ENCODE measurements around the gene HAND1. TPM values are rescaled to one million over a fixed set of nuclear protein-coding genes. Genes with fewer than 3 reads are reported as not detected.

HAND1 gene
- polyA plus RNA-seq, result under 1 TPM in 2 of 4 donors, not detected in 2; 0.22 to 0.42 TPM
- long read RNA-seq, donor 1, partial matches to known transcripts, result 0 of 1 reads
- long read RNA-seq, donor 1, other reads (novel, unspliced or antisense), result 0 of 1 reads
- long read RNA-seq, donor 2, partial matches to known transcripts, result 0 of 1 reads
- long read RNA-seq, donor 2, other reads (novel, unspliced or antisense), result 0 of 1 reads
- long read RNA-seq, donor 3, partial matches to known transcripts, result 0 of 2 reads
- long read RNA-seq, donor 3, other reads (novel, unspliced or antisense), result 0 of 2 reads
- long read RNA-seq, donor 4, result 0 reads
- long read RNA-seq, donor 5, result 0 reads
- long read RNA-seq, donor 6, transcript HAND1-201 (2 exons, 1,738 nt), result major isoform, 5 of 5 reads
- long read RNA-seq, donor 6, partial matches to known transcripts, result 0 of 5 reads
- long read RNA-seq, donor 6, other reads (novel, unspliced or antisense), result 0 of 5 reads
- long read RNA-seq, donor 7, transcript HAND1-201 (2 exons, 1,738 nt), result major isoform, 26 of 31 reads
- long read RNA-seq, donor 7, partial matches to known transcripts, result 0 of 31 reads
- long read RNA-seq, donor 7, other reads (novel, unspliced or antisense), result 5 of 31 reads
- long read RNA-seq, donor 8, result 0 reads
- long read RNA-seq, donor 9, result 0 reads
- long read RNA-seq, donor 10, partial matches to known transcripts, result 0 of 3 reads
- long read RNA-seq, donor 10, other reads (novel, unspliced or antisense), result 0 of 3 reads

GRCh38 chr5:154478224-154478565 lies at the start of gene HAND1:
TSS of gene HAND1 (minus strand) at chr5:154478227. CDS start at chr5:154478008, 219 bp downstream.
- Histone ChIP-seq H3K36me3 (ENCODE audit: control insufficient read depth in 3 of 3, insufficient read depth in 2 of 3, low read depth in 1 of 3, low read length in 3 of 3) (no peaks in the 10 kb centered on the region), H3K4me3 (ENCODE audit: low read depth in 1 of 3, low read length in 3 of 3) (peak within 1 kb of the TSS in 2 of 3 donors; percentile 2 to 36), H3K4me1 (ENCODE audit: control insufficient read depth in 3 of 3, insufficient read depth in 2 of 3, low read depth in 1 of 3, low read length in 2 of 3) (peaks cover 8 to 36% (median 12%) of the 10 kb centered on the region in 3 donors), H3K9me3 (ENCODE audit: control insufficient read depth in 2 of 2, insufficient read depth in 1 of 2, low read depth in 1 of 2, low read length in 1 of 2) (peaks cover 0 to 3% of the 10 kb centered on the region in 2 donors), H3K27ac (ENCODE audit: low read depth in 1 of 3, low read length in 2 of 3) (peak within 1 kb of the TSS in 1 of 3 donors; percentile 50), H3K27me3 (ENCODE audit: control insufficient read depth in 3 of 3, insufficient read depth in 3 of 3, low read length in 3 of 3) (peaks cover 12 to 100% (median 87%) of the 10 kb centered on the region in 3 donors)
- WGBS, 3 donors, result 2 to 8% (median 4%) methylated on average over 18 to 20 of the region's 20 CpGs
- peak; percentile 46 to 69 for DNase-seq
- FAIRE-seq, result no peak

GRCh38 chr5:154526231-154527226 lies 48.5 kb upstream of the HAND1 start:
- WGBS, 3 donors, result 81 to 83% (median 82%) methylated on average over 12 of the region's 12 CpGs
- H3K27me3 ChIP-seq (ENCODE audit: control insufficient read depth in 3 of 3, insufficient read depth in 3 of 3, low read length in 3 of 3), result peaks cover 0 to 14% (median 7%) of the 10 kb centered on the region in 3 donors
- no peak for FAIRE-seq

GRCh38 chr5:154524859-154525258 lies 46.8 kb upstream of the HAND1 start:
- Histone ChIP-seq H3K27ac (ENCODE audit: low read depth in 1 of 3, low read length in 2 of 3) (no peak overlapping the region), H3K4me1 (ENCODE audit: control insufficient read depth in 3 of 3, insufficient read depth in 2 of 3, low read depth in 1 of 3, low read length in 2 of 3) (peaks cover 0 to 20% (median 0%) of the 10 kb centered on the region in 3 donors), H3K27me3 (ENCODE audit: control insufficient read depth in 3 of 3, insufficient read depth in 3 of 3, low read length in 3 of 3) (peaks cover 0 to 17% (median 9%) of the 10 kb centered on the region in 3 donors), H3K9me3 (ENCODE audit: control insufficient read depth in 2 of 2, insufficient read depth in 1 of 2, low read depth in 1 of 2, low read length in 1 of 2) (no peaks in the 10 kb centered on the region), H3K36me3 (ENCODE audit: control insufficient read depth in 3 of 3, insufficient read depth in 2 of 3, low read depth in 1 of 3, low read length in 3 of 3) (no peaks in the 10 kb centered on the region), H3K4me3 (ENCODE audit: low read depth in 1 of 3, low read length in 3 of 3) (no peak overlapping the region)
- FAIRE-seq (no peak), DNase-seq (no peak)
- 65 to 80% (median 73%) methylated on average over 2 of the region's 2 CpGs for WGBS, 3 donors

More at GRCh38 chr5:154526231-154527226, 48.5 kb upstream of the HAND1 start:
- DNase-seq, result no peak
- Histone ChIP-seq H3K4me3 (ENCODE audit: low read depth in 1 of 3, low read length in 3 of 3) (no peak overlapping the region), H3K4me1 (ENCODE audit: control insufficient read depth in 3 of 3, insufficient read depth in 2 of 3, low read depth in 1 of 3, low read length in 2 of 3) (peaks cover 0 to 16% (median 0%) of the 10 kb centered on the region in 3 donors), H3K27ac (ENCODE audit: low read depth in 1 of 3, low read length in 2 of 3) (no peak overlapping the region), H3K9me3 (ENCODE audit: control insufficient read depth in 2 of 2, insufficient read depth in 1 of 2, low read depth in 1 of 2, low read length in 1 of 2) (no peaks in the 10 kb centered on the region), H3K36me3 (ENCODE audit: control insufficient read depth in 3 of 3, insufficient read depth in 2 of 3, low read depth in 1 of 3, low read length in 3 of 3) (no peaks in the 10 kb centered on the region)

- peak overlapping the region in 1 of 3 donors; percentile 62 for H3K27ac ChIP-seq (ENCODE audit: low read depth in 1 of 3, low read length in 2 of 3)
- no peak for DNase-seq
- WGBS, 3 donors, result 82 to 94% (median 85%) methylated on average over 4 of the region's 4 CpGs
- no peak overlapping the region for H3K4me3 ChIP-seq (ENCODE audit: low read depth in 1 of 3, low read length in 3 of 3)
- no peaks in the 10 kb centered on the region for H3K36me3 ChIP-seq (ENCODE audit: control insufficient read depth in 3 of 3, insufficient read depth in 2 of 3, low read depth in 1 of 3, low read length in 3 of 3)
- FAIRE-seq, result no peak
- H3K9me3 ChIP-seq (ENCODE audit: control insufficient read depth in 2 of 2, insufficient read depth in 1 of 2, low read depth in 1 of 2, low read length in 1 of 2), result no peaks in the 10 kb centered on the region
- H3K27me3 ChIP-seq (ENCODE audit: control insufficient read depth in 3 of 3, insufficient read depth in 3 of 3, low read length in 3 of 3), result peaks cover 0 to 15% (median 15%) of the 10 kb centered on the region in 3 donors
- H3K4me1 ChIP-seq (ENCODE audit: control insufficient read depth in 3 of 3, insufficient read depth in 2 of 3, low read depth in 1 of 3, low read length in 2 of 3), result peaks cover 0 to 20% (median 0%) of the 10 kb centered on the region in 3 donors
These were observed 46.2 kb upstream of the HAND1 start for GRCh38 chr5:154524181-154524580.

- Histone ChIP-seq H3K36me3 (ENCODE audit: control insufficient read depth in 3 of 3, insufficient read depth in 2 of 3, low read depth in 1 of 3, low read length in 3 of 3) (no peaks in the 10 kb centered on the region), H3K4me3 (ENCODE audit: low read depth in 1 of 3, low read length in 3 of 3) (no peak overlapping the region), H3K27ac (ENCODE audit: low read depth in 1 of 3, low read length in 2 of 3) (peak overlapping the region in 1 of 3 donors; percentile 62), H3K4me1 (ENCODE audit: control insufficient read depth in 3 of 3, insufficient read depth in 2 of 3, low read depth in 1 of 3, low read length in 2 of 3) (peaks cover 0 to 20% (median 0%) of the 10 kb centered on the region in 3 donors), H3K9me3 (ENCODE audit: control insufficient read depth in 2 of 2, insufficient read depth in 1 of 2, low read depth in 1 of 2, low read length in 1 of 2) (no peaks in the 10 kb centered on the region), H3K27me3 (ENCODE audit: control insufficient read depth in 3 of 3, insufficient read depth in 3 of 3, low read length in 3 of 3) (peaks cover 0 to 16% (median 15%) of the 10 kb centered on the region in 3 donors)
- 21 to 46% (median 43%) methylated on average over 3 of the region's 3 CpGs for WGBS, 3 donors
- DNase-seq (peak in 1 of 2 donors; percentile 82), FAIRE-seq (no peak)
These were observed 45.7 kb upstream of the HAND1 start for GRCh38 chr5:154523709-154524108.

- H3K36me3 ChIP-seq (ENCODE audit: control insufficient read depth in 3 of 3, insufficient read depth in 2 of 3, low read depth in 1 of 3, low read length in 3 of 3), result no peaks in the 10 kb centered on the region
These were observed 45.1 kb upstream of the HAND1 start for GRCh38 chr5:154523104-154523503.

GRCh38 chr5:154522284-154522683 lies 44.3 kb upstream of the HAND1 start:
- Histone ChIP-seq H3K4me3 (ENCODE audit: low read depth in 1 of 3, low read length in 3 of 3) (no peak overlapping the region), H3K36me3 (ENCODE audit: control insufficient read depth in 3 of 3, insufficient read depth in 2 of 3, low read depth in 1 of 3, low read length in 3 of 3) (no peaks in the 10 kb centered on the region), H3K4me1 (ENCODE audit: control insufficient read depth in 3 of 3, insufficient read depth in 2 of 3, low read depth in 1 of 3, low read length in 2 of 3) (peaks cover 0 to 20% (median 0%) of the 10 kb centered on the region in 3 donors), H3K27ac (ENCODE audit: low read depth in 1 of 3, low read length in 2 of 3) (no peak overlapping the region), H3K27me3 (ENCODE audit: control insufficient read depth in 3 of 3, insufficient read depth in 3 of 3, low read length in 3 of 3) (peaks cover 0 to 24% (median 15%) of the 10 kb centered on the region in 3 donors), H3K9me3 (ENCODE audit: control insufficient read depth in 2 of 2, insufficient read depth in 1 of 2, low read depth in 1 of 2, low read length in 1 of 2) (no peaks in the 10 kb centered on the region)
- no peak for FAIRE-seq
- DNase-seq, result no peak
- WGBS, 3 donors, result 92 to 95% (median 94%) methylated on average over 3 of the region's 3 CpGs

More at GRCh38 chr5:154523104-154523503, 45.1 kb upstream of the HAND1 start:
- peak in 1 of 2 donors; percentile 6 for DNase-seq
- Histone ChIP-seq H3K4me1 (ENCODE audit: control insufficient read depth in 3 of 3, insufficient read depth in 2 of 3, low read depth in 1 of 3, low read length in 2 of 3) (peaks cover 0 to 20% (median 0%) of the 10 kb centered on the region in 3 donors), H3K4me3 (ENCODE audit: low read depth in 1 of 3, low read length in 3 of 3) (no peak overlapping the region), H3K27ac (ENCODE audit: low read depth in 1 of 3, low read length in 2 of 3) (peak overlapping the region in 1 of 3 donors; percentile 62), H3K9me3 (ENCODE audit: control insufficient read depth in 2 of 2, insufficient read depth in 1 of 2, low read depth in 1 of 2, low read length in 1 of 2) (no peaks in the 10 kb centered on the region), H3K27me3 (ENCODE audit: control insufficient read depth in 3 of 3, insufficient read depth in 3 of 3, low read length in 3 of 3) (peaks cover 0 to 20% (median 15%) of the 10 kb centered on the region in 3 donors)
- no peak for FAIRE-seq
- whole genome bisulfite sequencing, 3 donors, result 82 to 89% (median 82%) methylated on average over 4 of the region's 4 CpGs
